GM18873 (cell line): Measurements from ENCODE around the gene MED13L.

ENCODE experiments used
- ATAC-seq: cut with Tn5 transposase; IDR thresholded peaks from one replicate; pipeline ENCODE4 v1.9.1; 2021; ENCODE audit warnings: mild to moderate bottlenecking, moderate library complexity, moderate number of reproducible peaks; ENCODE audit not compliant: unreplicated experiment, low FRiP score

MED13L gene

DNA sequence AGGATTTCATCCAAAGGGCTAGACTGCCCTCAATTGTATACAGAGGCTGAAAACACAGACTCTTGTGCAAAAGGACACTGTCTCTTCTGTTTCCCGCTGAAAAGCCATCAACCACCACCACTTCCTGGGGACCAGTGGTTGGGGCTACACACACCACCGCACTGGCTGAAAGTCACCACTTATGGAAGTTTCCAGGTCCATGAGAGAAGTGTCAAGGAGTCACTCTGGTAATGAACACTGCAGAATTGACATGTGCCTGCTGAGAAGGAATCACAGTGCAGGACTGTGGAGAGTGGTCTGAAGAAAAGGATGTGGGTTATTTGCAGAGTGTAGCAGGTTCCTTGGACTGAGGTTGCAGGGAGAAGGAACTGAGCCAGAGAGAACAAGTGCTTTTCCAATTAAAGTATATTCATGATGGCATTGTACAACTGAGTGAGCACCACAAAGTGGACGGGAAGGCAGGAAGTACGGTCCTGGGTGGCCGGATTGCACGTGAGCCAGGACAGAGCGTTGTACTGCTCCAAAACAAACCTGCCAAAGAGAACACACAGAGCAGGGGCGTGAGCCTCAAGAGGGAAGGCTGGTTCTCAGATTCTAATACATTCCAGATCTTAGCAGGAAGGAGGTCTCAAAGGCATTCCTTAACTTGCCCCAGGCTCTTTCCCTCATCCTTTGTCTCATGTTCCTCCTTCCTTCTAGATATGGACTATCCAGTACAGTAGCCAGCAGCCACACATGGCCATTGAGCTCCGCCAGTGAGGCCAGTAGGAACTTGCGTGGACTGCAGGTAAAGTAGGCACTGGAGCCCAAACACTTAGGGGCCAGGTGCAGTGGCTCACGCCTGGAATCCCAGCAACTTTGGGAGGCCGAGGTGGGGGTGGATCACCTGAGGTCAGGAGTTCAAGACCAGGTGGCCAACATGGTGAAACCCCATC lies 316.4 kb downstream of the MED13L start:
- ATAC-seq, result no peak

DNA sequence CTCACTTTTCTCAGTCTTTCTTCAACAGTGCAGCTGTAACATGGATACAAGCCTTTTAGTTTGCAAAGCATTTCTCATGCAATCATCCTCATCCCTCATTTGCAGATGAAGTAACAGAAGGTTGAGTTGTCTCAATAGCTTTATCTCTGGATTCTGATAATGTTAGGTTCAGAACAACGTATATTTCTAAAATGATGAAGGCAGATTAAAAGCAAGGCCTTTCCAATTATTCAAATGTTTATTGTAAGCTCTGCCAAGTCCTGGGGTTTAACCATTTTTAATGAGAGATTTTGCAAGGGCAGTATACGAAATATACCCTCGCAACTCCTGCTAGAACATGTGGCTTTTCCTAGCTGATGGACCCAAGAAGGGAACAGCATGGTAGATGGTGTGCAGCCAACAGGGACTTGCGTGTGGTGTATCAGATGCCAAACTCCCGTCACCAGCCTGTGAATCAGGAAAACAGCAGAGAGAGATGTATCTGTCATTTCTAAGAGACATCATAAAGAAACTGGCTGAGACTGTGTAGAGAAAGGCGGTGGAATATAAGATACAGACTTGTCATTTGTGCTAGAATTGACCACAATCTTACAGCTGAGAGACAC lies 319.7 kb downstream of the MED13L start:
- ATAC-seq, result no peak

DNA sequence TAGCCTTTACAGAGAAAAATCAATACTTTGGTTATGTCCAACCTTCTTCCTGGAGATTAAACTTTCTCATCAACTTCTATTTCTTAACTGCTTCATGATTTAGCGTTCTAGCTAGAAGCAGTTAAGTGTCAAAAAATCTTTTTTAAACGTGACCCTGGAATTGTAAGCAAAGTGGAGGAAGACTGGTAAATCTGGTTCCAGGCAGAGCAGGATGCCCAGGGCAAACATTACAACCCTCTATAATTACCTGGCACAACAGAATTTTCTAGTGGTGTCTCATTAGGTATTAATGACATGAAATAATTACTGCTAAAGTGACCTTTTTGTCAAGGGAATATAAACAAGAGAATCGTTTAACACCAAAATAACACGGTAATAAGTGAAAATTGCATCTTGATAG lies 320.8 kb downstream of the MED13L start:
- no peak for ATAC-seq

DNA sequence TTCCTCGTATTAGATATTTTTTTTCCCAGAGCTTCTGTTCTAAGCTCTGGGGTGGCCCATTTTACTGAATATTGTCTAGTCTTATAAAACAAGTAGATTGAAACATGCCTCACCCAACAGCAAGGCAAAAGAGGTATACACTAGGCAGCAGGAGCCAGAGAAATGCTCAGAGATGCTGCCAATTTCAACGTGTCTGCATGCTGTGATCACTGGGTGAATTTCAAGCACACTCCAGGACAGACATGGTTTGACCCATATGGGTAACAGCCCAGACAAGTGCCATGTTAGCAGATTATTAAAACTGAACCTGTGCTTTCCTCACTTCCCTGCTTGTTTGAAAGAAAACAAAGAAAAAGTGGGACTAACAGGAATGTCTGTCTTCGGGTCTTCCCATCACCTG lies 321.3 kb downstream of the MED13L start:
- no peak for ATAC-seq

DNA sequence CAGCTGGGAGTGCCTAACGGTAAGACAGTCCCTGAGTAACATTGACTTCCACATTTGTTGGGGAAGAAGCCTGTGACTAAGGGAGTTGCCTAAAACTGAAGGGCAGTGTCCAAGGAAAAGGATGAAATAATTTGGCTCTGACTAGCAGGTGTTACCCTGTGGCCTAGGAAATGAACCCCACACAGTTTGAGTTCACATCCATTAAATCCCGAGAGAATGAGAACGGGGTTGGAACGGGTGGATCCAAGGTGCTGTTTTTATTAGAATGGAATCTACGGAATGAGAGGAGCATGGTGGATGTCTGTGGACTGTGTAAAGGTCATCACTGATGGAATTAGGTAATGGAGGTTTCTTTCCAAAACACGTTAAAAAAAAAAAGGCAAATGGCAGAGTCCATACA lies 324.0 kb downstream of the MED13L start:
- no peak for ATAC-seq

DNA sequence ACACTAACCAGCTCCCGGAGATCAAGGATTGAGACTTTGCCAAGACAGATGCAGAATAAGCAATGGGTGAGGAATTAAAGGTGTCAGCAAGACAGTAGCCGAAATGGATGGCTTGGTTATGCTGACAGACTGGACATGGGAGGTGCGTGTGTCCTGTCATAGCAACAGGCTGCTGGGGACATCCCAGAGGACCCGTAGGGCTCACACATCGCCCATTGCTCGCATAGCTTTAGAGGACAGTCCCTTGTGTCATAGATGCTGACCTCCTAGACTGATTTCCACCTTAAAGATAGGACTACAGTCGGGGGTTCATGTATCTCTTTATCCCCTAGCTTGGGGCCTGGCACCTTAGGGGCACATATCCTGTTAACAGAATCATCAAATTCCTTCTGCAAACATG lies 324.5 kb downstream of the MED13L start:
- ATAC-seq, result no peak

DNA sequence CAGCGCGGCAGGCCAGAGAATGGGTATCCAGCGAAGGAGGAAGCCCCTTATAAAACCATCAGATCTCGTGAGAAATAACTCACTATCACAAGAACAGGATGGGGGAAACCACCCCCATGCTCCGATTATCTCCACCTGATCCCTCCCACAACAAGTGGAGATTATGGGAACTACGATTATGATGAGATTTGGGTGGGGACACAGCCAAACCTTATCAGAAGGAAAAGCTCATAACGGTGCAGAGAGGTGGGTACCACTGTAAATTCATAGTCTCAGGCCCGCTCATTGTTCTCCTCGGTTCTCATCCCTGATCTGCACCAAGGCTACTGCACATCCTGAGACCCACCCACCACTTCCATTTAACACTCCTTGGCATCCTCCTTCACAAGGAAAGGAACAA lies 326.5 kb downstream of the MED13L start:
- ATAC-seq, result no peak

DNA sequence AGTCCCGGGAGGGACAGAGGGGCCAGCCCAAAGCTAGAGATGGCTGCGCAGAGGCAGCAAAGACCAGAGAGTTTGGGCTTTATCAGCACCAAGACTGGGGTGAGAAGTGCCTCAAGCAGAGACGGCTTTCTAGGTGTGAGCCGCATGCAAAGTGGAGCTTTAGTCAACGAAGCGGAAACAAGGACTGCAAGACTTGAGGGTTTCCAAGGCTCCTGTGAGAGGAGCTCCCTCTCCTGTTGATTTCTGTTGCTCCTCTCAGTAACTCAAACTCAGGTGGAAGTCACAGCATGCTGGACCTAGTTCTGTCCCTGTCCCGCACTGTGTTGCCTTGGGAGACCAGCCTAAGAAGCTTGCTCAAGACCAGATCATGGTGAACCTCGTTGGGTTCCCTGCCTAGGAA lies 327.8 kb downstream of the MED13L start:
- no peak for ATAC-seq

DNA sequence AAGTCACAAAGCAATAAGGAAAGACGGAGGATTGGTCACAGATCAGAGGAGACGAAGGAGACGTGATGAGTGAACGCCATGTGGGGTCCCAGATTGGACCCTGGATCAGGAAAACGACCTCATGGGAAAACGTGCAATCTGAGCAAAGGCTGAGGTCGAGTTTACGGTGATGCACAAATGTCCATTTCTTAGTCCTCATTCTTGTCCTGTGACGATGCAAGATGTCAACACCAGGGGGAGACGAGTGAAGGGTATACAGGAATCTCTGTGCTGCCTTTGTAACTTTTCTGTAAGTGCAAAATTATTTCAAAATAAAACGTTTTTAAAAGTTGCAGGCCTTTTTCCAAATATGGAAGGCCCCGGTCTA lies 329.8 kb downstream of the MED13L start:
- ATAC-seq, result no peak

DNA sequence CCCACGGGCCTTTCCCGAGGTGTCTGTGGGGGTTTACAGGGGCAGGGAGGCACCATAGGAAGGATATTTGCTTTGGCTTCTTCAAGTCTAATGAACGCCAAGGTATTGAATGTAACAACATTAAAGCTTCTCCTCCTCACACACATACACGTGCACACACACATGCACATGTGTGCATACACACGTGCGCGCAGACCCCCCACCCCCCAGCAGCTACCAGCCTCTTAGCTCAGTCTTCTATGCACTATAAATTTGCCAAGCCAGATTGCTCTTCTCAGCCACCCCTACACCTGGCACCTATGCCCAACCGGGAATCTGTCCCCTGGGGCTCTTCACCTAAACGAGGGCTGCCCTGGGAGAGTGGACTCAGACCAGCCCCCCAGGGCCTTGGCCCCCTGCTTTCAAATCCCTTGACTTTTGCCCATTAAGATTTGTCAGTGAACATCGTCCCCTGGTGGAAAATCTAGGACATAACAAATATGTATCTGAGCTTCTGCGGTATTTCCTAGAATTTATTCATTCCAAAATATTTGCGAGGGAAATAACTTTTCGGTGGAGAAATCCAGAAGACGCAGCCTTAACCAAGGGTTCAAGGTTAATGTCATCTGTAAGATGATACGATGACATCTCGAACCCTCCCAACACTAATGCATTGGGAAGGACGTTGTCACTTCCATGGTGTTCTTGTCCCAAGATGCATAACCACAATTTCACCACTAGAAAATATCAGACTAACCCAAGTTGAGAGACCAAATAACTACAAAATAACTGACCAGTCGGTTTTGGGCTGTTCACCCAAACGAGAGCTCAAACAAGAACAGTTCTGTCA lies 330.4 kb downstream of the MED13L start:
- no peak for ATAC-seq

DNA sequence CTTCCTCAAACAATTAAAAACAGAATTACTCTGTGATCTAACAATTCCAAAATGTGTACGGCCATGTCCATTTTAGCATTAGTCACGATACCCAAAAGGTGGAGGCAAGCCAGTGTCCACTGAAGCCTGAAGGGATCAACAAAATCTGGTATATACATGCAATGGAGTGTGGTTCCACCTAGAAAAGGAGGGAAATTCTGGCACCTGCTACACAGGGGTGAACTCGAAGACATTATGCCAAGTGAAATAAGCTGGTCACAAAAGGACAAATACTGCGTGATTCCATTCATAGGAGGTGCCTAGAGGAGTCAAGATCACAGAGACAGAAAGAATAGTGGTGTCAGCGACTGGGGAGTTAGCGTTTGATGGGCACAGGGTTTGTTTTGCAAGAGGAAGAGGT lies 331.4 kb downstream of the MED13L start:
- no peak for ATAC-seq

DNA sequence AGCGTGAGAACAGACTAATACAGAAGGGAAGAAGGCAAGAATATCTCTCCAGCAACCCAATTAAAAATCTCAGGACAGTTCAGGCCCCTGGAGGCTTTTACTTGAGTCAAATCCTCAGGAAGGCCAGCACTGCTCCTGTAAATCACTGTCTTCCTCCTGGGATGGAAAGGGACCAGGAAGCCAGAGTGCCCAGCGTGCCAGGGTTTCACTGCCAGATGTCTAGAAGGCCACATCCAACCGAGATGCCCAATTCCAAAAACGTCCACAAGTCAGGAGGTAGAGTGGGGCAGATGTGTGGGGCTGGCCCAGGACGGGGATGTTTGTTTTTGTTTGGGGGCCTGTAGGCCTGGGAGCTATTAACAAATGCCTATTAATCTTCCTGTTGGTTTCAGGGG lies 332.0 kb downstream of the MED13L start:
- ATAC-seq, result no peak

DNA sequence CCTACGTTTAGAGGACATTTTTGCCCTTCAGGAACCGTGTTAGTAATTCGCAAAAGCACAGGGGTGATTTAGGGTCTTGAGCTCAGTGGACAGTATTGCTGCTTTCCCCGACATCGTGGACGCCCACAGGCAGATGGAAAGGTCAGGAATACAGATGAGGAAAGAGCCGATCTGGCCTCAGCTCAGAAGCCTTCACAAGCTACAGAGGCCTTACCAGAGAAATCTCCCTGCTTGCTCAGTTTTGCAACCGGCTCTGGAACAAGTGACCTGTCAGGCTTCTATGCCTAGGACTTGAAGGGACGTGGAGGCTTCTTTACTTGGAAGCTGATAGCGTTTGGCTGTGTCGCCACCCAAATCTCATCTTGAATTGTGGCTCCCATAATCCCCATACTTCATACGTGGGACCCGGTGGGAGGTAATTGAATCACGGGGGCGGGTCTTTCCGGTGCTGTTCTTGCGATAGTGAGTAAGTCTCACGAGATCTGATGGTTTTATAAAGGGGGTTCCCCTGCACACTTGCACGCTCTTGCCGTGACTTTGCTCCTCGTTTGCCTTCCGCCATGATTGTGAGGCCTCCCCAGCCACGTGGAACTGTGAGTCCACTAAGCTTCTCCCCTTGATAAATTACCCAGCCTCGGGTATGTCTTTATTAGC lies 332.5 kb downstream of the MED13L start:
- no peak for ATAC-seq

DNA sequence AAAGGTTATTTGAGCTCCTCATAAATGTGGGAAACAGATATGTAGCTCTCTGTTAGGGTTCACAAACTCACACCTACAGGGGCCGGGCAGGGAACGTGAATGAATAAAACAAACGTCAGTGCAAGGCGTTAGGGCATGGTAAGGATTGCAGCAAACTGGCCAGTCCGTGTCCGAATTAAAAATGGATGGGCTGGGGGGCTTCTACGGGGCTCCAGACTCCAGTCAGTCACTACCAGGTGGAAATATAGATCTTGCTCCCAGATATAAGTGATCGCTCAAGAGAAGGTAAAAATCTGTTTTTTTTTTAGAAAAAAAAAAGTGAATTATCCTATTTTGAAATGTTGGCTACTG lies 333.1 kb downstream of the MED13L start:
- ATAC-seq, result no peak

DNA sequence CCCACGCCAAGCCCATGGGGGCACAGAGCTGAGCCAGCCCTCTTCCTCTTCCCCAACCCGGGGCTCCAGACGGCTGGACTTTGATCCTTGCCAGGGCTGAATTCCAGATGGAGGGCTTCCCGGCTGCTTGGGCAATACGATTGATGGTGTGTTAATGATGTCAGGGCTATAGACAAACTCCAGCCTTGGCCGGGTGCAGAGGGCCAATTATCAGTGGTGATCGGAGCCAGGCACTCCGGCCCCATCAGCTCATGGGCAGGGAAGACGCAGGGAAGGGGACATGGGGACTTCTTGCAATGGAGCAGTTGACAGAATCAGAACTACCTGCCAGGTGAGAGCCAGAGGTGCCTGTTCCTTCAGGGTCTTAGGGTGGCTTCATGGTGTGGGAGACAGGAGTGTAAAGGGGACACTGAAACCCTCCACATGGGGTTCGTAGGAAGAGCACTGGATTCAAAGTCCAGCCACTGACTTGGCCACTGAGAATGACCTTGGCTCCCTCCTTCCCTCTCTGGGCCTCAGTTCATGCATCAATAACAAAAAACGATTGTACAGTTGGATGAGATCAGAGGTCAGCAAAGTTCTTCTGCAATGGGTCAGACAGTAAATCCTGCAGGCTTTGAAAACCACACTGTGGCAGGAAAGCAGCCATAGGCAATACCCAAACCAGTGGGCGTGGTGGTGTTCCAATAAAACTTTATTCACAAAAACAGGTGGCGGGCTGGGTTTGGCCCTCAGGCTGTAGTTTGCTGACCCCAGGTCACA lies 333.7 kb downstream of the MED13L start:
- no peak for ATAC-seq

DNA sequence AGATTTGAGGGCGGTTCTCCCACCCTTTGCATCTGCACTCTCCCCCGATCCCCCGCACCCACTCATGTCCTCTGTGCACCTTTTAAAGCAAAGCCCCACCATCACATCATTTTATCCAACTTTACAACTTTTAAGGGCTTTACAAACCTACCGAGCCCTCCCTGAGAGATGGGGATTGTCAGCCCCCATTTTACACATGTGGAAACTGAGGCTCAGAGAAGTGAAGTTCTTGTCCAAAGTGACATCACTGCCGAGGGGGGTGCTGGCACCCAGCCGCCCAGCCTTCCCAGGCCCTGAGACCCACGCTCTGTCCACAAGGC lies 334.2 kb downstream of the MED13L start:
- ATAC-seq, result no peak

DNA sequence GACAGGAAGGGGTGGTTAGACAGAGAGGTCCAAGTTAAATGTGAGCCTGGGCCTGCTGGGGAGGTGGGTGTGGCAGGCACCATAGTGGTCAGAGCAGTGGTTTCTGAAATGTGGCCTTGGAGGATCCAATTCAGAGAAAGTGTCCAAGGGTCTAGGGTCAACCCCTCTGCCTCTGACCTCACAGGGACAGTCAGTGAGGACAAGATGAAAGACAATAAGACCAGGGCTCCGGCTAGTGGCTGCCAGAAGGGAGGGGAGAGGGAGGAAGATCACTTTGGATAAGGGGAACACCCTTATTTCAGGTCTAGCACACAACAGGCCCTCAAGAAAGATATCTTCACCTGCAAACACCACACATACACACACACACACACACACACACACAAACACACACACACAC lies 335.1 kb downstream of the MED13L start:
- no peak for ATAC-seq

DNA sequence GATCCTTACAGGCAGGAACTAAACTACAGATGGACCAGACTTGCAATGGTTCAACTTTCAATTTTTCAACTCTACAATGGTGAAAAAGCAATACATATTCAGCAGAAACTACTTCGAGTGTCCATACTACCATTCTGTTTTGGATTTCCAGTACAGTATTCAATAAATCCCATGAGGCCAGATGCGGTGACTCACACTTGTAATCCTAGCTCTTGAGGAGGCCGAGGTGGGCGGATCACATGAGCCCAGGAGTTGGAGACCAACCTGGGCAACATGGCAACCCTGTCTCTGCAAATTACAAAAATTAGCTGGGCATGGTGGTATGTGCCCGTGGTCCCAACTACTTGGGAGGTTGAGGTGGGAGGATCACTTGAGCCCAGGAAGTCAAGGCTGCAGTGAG lies 336.1 kb downstream of the MED13L start:
- ATAC-seq, result no peak

DNA sequence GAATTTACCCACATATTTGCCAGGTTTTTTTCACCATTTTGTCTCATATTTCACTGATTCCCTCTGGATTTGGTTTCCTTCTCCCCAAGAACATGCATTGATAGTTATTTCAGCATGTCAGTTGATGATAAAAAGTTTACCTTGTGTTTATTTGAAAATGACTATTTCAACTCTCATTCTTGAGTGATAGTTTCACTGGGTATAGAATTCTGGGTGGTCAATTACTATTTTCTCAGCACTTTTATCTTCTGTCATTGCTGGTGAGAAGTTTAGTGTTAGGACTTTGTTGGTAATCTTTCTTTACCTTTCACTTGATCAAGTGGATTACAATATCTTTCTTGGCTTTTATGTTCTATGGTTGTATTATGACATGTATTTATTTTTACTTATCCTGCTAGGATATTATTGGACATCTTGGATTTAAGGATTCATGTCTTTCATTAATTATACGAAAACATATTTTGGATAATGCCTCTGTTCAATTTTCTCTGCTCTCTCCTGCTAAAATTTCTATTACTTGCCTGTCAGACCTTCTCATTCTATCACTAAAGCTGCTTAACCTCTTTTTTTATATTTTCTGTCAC lies 338.6 kb downstream of the MED13L start:
- no peak for ATAC-seq
